G401.6 (cell line): ENCODE results near the gene ITGA2.

Experiments
- FAIRE-seq: peaks from 2 replicates; lab custom pipeline; 2012; peaks lifted over from hg19 to GRCh38; lab: Jason Lieb, UNC

The ITGA2 gene

GRCh38 chr5:53022930-53023511 is 33.9 kb downstream of the ITGA2 start:
- FAIRE-seq, result no peak

- no peak for FAIRE-seq
These were observed 34.8 kb downstream of the ITGA2 start for GRCh38 chr5:53023969-53024368.

- no peak for FAIRE-seq
These were observed 35.4 kb downstream of the ITGA2 start for GRCh38 chr5:53024535-53024934.

DNA sequence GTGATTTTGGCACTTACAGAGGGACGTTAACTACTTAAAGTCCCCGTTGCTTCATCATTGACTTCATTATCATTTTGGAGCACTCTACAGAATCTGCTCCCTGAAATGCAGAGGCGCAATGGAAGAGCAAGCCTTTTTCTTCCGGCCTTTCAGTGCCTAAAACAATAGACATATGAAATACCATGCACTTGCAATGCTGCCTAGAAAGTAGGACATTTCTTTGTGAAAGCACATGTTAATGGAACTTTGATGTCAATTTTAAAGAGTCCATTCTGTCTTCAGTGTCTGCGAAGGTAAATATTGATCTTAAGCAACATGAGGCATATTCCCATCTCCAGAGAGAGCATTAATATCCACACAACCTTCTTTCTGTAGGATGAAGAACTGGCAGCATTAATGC is 36.3 kb downstream of the ITGA2 start:
- FAIRE-seq, result no peak

GRCh38 chr5:53027913-53028312 is 38.8 kb downstream of the ITGA2 start:
- FAIRE-seq, result no peak

DNA sequence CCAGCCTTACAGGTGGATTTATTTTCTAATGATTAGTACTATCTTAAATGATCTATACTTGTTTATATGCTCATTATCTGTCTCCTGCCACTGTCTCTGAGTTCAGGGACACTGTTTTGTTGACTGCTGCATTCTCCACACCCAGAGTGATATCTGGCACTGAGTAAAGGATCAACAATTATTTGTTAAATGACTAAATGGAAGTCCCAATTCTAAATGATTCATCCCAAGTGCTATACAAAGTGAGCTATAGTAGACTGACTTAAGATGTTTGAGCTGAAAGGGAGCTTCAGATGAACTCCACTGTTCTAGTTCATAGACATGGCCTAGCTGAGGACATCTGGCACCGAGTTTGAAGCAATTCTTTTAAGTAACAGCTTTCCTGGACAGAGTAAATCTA is 40.5 kb downstream of the ITGA2 start:
- FAIRE-seq, result no peak

- no peak for FAIRE-seq
These were observed 41.7 kb downstream of the ITGA2 start for GRCh38 chr5:53030893-53031292.

- no peak for FAIRE-seq
These were observed 42.5 kb downstream of the ITGA2 start for GRCh38 chr5:53031695-53032096.

- no peak for FAIRE-seq
These were observed 43.0 kb downstream of the ITGA2 start for GRCh38 chr5:53032188-53032587.

DNA sequence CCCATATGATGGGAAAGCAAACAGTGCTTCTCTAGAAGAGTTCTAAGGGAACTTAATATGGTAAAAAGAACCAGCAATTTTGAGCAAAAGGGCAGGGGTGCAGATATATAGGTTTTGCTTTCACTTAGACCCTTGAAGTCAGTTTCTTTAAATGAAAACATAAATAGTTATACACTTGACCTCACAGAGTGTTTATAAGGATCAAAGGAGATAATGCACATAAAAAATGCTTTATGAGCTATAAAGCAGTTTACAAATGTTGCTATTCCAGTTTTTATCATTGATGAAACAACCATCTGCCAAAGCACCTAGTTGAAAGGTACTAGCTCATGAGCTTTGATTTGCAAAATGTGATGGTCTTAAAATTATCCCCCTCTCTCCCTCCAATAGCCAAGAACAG is 45.7 kb downstream of the ITGA2 start:
- FAIRE-seq, result no peak

- peak; percentile 60 for FAIRE-seq
These were observed 46.8 kb downstream of the ITGA2 start for GRCh38 chr5:53035868-53036381.

- no peak for FAIRE-seq
These were observed 48.1 kb downstream of the ITGA2 start for GRCh38 chr5:53037141-53037859.

DNA sequence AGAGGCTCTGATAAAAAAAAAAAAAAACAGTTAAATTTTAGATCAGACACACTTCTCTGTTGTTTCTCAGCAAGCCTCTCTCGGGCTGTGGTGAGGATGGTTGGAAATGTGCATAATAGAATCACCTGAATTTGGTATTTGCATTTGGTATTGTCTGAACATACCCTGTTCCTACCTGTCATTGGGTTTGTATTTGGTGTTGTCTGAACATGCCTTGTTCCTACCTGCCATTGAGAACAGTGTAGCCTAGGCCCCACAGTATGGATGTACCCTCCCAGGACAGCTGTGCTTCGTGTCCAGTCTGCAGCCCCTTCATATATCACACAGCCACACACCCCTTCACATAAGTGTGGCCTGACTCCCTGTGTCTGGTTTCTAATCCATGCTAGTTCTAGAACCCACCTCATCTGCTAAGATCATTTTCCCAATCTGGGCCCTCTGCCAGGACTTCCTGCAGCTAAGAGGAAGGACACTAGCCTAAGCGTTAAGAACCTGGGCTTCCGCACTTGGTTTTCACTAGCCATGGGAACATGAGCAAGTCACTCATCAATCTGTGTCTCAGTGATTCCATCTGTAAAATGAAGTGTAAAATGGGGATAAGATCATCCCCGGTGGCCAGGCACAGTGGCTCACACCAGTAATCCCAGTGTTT is 49.2 kb downstream of the ITGA2 start:
- no peak for FAIRE-seq

DNA sequence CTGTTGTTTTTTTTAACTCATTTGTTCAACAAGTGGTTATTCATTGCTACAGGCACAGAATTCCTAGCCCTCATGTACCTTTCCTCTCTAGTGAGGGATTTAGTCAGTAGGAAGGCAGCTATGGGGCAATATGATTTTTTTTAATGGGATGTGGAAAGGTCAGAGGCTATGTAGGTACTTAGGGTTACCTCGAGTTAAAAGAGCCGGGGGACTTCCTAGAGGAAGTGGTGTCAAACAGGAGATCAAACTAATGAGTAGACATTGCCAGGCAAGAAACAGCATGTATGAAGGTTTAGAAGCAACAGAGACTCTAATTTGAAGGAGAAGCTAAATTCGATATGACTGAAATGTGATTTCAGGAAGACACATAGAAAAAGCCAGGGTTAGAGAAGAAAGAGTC is 50.7 kb downstream of the ITGA2 start:
- FAIRE-seq, result no peak

DNA sequence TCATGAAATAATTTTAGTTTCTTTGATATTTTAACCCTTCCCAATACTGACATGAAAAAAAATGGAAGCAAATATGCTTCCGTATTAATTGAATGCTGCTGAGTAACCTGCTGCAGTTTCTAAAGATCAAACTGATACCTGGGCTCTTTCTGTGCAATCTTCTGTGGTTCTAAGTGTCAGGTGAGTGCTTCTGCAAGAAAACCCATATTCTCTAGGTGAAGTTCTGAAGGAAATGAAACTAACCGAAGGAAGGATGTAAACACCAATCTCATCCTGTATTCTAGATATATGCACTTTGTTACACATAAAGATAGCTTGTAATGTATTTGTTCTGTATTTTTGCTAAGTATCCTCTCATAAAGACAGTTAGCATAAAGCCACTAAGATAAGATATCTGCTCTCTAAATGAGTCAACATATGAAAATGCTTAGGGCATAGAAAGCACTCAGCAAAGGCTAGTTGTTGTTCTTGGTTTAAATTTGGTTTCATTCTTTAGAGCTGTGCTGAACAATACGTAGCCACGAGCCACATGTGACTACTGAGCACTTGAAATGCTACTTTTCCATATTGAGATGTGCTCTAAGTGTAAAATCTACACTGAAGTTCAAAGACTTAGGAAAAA is 52.0 kb downstream of the ITGA2 start:
- FAIRE-seq, result no peak

- FAIRE-seq, result no peak
These were observed 52.6 kb downstream of the ITGA2 start for GRCh38 chr5:53041740-53042139.

DNA sequence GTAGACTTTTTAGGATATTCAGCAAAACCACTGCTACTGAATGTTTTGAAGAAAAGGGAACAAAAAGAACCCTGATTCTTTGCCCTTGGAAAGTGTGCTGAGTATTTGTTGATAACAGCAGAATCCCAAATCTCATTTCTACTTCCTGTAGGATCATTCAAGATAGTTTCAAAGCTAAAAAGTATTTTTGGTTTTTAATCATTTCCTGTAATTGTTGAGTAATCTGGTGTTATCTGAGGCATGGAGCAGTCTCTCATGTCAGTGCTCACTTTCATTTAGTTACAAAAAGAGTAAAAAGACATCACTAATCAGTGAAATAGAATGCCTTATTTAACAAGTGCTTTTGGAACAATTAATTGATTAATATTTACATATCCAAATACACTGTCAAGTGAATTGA is 56.1 kb downstream of the ITGA2 start:
- FAIRE-seq, result no peak

- FAIRE-seq, result no peak
These were observed 59.1 kb downstream of the ITGA2 start for GRCh38 chr5:53048248-53048647.

DNA sequence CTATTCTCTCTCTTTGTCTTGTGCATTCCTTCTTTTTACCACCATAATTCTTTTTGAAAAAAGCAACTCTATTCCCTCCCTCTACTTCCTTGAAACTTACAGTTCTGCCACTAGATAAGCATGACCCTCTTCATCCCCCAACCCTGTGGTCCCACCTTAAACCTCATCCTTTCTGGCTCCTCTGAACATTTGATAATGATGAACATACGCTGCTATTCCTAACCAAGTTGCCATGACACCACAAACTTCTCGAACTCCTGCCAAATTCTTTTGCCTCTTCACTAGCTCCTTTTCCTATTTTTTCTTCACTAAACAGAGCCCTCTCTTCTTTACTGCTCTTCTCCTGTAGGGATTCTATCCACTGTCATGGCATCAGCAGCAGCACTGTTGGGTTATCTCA is 63.3 kb downstream of the ITGA2 start:
- no peak for FAIRE-seq

DNA sequence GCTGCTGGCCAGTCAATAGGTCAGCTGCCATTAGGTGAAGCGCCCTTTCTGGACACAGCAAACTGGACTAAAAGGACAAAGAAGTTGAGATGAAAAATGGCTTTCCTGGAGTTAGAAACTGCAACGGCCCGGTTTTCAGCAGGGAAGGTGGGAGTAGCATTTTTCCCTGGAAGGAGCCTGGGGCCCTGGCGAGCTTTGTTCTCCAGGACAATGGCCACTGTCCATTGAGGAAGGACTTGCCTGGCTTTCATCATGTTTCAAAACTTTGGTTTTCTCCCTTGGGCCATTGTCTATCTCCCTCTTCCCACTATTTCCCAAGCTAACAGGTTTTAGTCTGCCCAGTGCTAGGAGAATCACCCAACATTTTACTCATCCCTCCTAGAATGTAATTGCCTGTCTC is 64.2 kb downstream of the ITGA2 start:
- no peak for FAIRE-seq

DNA sequence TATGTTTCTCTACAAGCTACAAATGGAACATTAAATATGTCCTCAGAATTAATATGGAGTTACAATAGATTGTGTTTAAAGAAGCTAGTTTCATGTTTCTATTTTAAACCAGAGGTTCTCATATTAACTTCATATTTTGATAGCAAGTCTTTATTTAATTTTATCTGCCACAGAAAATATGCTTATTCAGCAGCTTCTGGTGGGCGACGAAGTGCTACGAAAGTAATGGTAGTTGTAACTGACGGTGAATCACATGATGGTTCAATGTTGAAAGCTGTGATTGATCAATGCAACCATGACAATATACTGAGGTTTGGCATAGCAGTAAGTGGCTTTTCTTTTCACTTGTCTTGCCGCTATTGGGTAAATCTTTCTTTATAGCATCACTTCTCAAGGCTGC is 66.2 kb downstream of the ITGA2 start:
- no peak for FAIRE-seq

- FAIRE-seq, result no peak
These were observed 70.1 kb downstream of the ITGA2 start for GRCh38 chr5:53059281-53059680.

- FAIRE-seq, result no peak
These were observed 74.0 kb downstream of the ITGA2 start for GRCh38 chr5:53063176-53063575.
